Smooth muscle cell (in vitro differentiated cells): Measurements from ENCODE around the gene REG1B. TPM values are rescaled to one million over a fixed set of nuclear protein-coding genes. Genes with fewer than 3 reads are reported as not detected.
"Not testable (repeated sequence)": the region's sequence is repeated elsewhere in the genome, so short reads cannot be mapped to it uniquely, and the experiment has no call there.

Source experiments
- DNase-seq: peaks from one replicate; lab custom pipeline; 2025; ENCODE audit not compliant: unreplicated experiment; lab: John Stamatoyannopoulos, UW
- H2AFZ ChIP-seq: fragments of 200-600 bp; sonication (generic); 2 replicates; pipeline ENCODE4 v1.6.0; 2016; ENCODE audit warnings: antibody characterized with exemption, low read depth, mild to moderate bottlenecking
- H3F3A ChIP-seq: fragments of 200-600 bp; sonication (generic); 2 replicates; pipeline ENCODE4 v1.6.0; 2017; ENCODE audit warnings: antibody characterized with exemption, low read depth
- H3K27ac ChIP-seq: fragments of 200-600 bp; sonication (generic); 2 replicates; pipeline ENCODE4 v1.5.1; 2016; ENCODE audit warnings: low read depth, mild to moderate bottlenecking
- H3K27me3 ChIP-seq: fragments of 200-600 bp; sonication (generic); 2 replicates; pipeline ENCODE4 v1.6.1; 2016; ENCODE audit warnings: low read depth, mild to moderate bottlenecking
- H3K36me3 ChIP-seq: fragments of 200-600 bp; sonication (generic); 2 replicates; pipeline ENCODE4 v1.5.1; 2016; ENCODE audit warnings: low read depth
- H3K4me1 ChIP-seq: fragments of 200-600 bp; sonication (generic); 2 replicates; pipeline ENCODE4 v1.5.1; 2016; ENCODE audit warnings: low read depth
- H3K4me2 ChIP-seq: fragments of 200-600 bp; sonication (generic); 2 replicates; pipeline ENCODE4 v1.6.0; 2016; ENCODE audit warnings: mild to moderate bottlenecking
- H3K4me3 ChIP-seq: fragments of 200-600 bp; sonication (generic); 2 replicates; pipeline ENCODE4 v1.5.1; 2016; ENCODE audit warnings: mild to moderate bottlenecking
- H3K79me2 ChIP-seq: fragments of 200-600 bp; sonication (generic); 2 replicates; pipeline ENCODE4 v1.6.0; 2016; ENCODE audit warnings: low read depth, mild to moderate bottlenecking
- H3K9ac ChIP-seq: fragments of 200-600 bp; sonication (generic); 2 replicates; pipeline ENCODE4 v1.6.0; 2016; ENCODE audit warnings: low read depth
- H3K9me3 ChIP-seq: fragments of 200-600 bp; sonication (generic); replicated peaks from 2 replicates; pipeline ENCODE4 v1.5.1; 2016; ENCODE audit warnings: low read depth
- H4K20me1 ChIP-seq: fragments of 200-600 bp; sonication (generic); 2 replicates; pipeline ENCODE4 v1.6.0; 2016; ENCODE audit warnings: low read depth
- CTCF ChIP-seq: fragments of 200-600 bp; sonication (generic); IDR thresholded peaks from 2 replicates; pipeline ENCODE4 v1.5.1; 2017; ENCODE audit warnings: borderline replicate concordance, mild to moderate bottlenecking, antibody characterized with exemption; ENCODE audit not compliant: insufficient read depth, poor library complexity, severe bottlenecking
- WGBS: methylation state at CpG from one replicate; pipeline ENCODE4 v1.1.7; 2016; ENCODE audit warnings: low lambda C conversion rate; 5-methylcytosine and 5-hydroxymethylcytosine counted together
- polyA plus RNA-seq: library from polyadenylated mRNA; unstranded; fragments of >200 nt; fragmentation: Nextera tagmentation; extraction: Ambion mirVana; gene quantifications from 2 replicates; pipeline ENCODE4 v1.2.1, GENCODE V29; 2016
- total RNA-seq: library from RNA; depleted of rRNA; stranded (reverse); fragments of >200 nt; gene quantifications from 2 replicates; pipeline ENCODE4 v1.2.3, GENCODE V29; 2014

Gene REG1B
- total and polyA plus RNA-seq, 2 experiments from 2014 or later = not detected

- Histone ChIP-seq H3K9ac (no peak overlapping the region), H3K4me1 (no peaks in the 10 kb centered on the region), H4K20me1 (no peaks in the 10 kb centered on the region), H3K9me3 (no peaks in the 10 kb centered on the region), H3K4me2 (no peak overlapping the region), H3K36me3 (no peaks in the 10 kb centered on the region), H3K27me3 (no peaks in the 10 kb centered on the region), H3K27ac (no peak overlapping the region), H3K79me2 (no peaks in the 10 kb centered on the region), H3F3A (no peaks in the 10 kb centered on the region), H2AFZ (no peak overlapping the region), H3K4me3 (no peak overlapping the region)
- no peak for DNase-seq
- 96% methylated on average over 5 of the region's 5 CpGs for WGBS
- TF ChIP-seq CTCF = no peak
Observed at GRCh38 chr2:79082987-79083386, 4.8 kb downstream of the REG1B start.

- H3K79me2 ChIP-seq = no peaks in the 10 kb centered on the region
- H3K9ac ChIP-seq = no peak overlapping the region
- H3K4me3 ChIP-seq = no peak overlapping the region
- no peaks in the 10 kb centered on the region for H3F3A ChIP-seq
- no peaks in the 10 kb centered on the region for H3K9me3 ChIP-seq
- H2AFZ ChIP-seq = no peak overlapping the region
- no peak for TF ChIP-seq CTCF
- H3K27me3 ChIP-seq = no peaks in the 10 kb centered on the region
- H3K4me1 ChIP-seq = no peaks in the 10 kb centered on the region
- H3K27ac ChIP-seq = no peak overlapping the region
- no peaks in the 10 kb centered on the region for H4K20me1 ChIP-seq
- no peak overlapping the region for H3K4me2 ChIP-seq
- 72% methylated on average over 2 of the region's 2 CpGs for WGBS
- no peaks in the 10 kb centered on the region for H3K36me3 ChIP-seq
- no peak for DNase-seq
Observed at GRCh38 chr2:79071078-79071477, 16.7 kb downstream of the REG1B start.

- Histone ChIP-seq H3K9me3 (no peaks in the 10 kb centered on the region), H3K27ac (no peak overlapping the region), H3K4me3 (no peak overlapping the region), H2AFZ (no peak overlapping the region), H3K36me3 (no peaks in the 10 kb centered on the region), H4K20me1 (no peaks in the 10 kb centered on the region), H3K4me1 (no peaks in the 10 kb centered on the region), H3F3A (no peaks in the 10 kb centered on the region), H3K9ac (no peak overlapping the region), H3K27me3 (no peaks in the 10 kb centered on the region), H3K79me2 (no peaks in the 10 kb centered on the region), H3K4me2 (no peak overlapping the region)
- no peak for DNase-seq
- no peak for TF ChIP-seq CTCF
- 89% methylated on average over 2 of the region's 2 CpGs for WGBS
Observed at GRCh38 chr2:79065201-79065600, 22.6 kb downstream of the REG1B start.

- not testable (repeated sequence) for H3K4me3 ChIP-seq, H3K4me2 ChIP-seq, H3K9ac ChIP-seq, H3K27ac ChIP-seq, H3K27me3 ChIP-seq, DNase-seq, H3K9me3 ChIP-seq, H3F3A ChIP-seq, H3K4me1 ChIP-seq, H3K79me2 ChIP-seq, H3K36me3 ChIP-seq, H2AFZ ChIP-seq, H4K20me1 ChIP-seq
- WGBS = 85% methylated on average over 5 of the region's 5 CpGs
Observed at GRCh38 chr2:79054769-79055168, 33.0 kb downstream of the REG1B start.

- DNase-seq, H3K36me3 ChIP-seq, H2AFZ ChIP-seq, H3K9me3 ChIP-seq, H4K20me1 ChIP-seq, H3K4me1 ChIP-seq, H3K4me3 ChIP-seq, H3K4me2 ChIP-seq, H3K27me3 ChIP-seq, H3F3A ChIP-seq, H3K9ac ChIP-seq, H3K27ac ChIP-seq, H3K79me2 ChIP-seq: not testable (repeated sequence)
- WGBS = 76% methylated on average over 5 of the region's 5 CpGs
Observed at GRCh38 chr2:79053486-79053885, 34.3 kb downstream of the REG1B start.
